GM20000 (cell line): ENCODE measurements around the gene SAMD10.

Experiments used
- DNase-seq: peaks from one replicate; pipeline ENCODE4 v3.0.0; 2012; ENCODE audit warnings: low spot score
- CTCF ChIP-seq: IDR thresholded peaks from 2 replicates; pipeline ENCODE4 v1.5.1; 2012; ENCODE audit warnings: mild to moderate bottlenecking, control low read depth; ENCODE audit errors: extremely low read depth, missing control alignments

The SAMD10 gene

GRCh38 chr20:63955281-63955826 is 24.1 kb downstream of the SAMD10 start:
- TF ChIP-seq CTCF, result peak; percentile 32
- DNase-seq, result peak; percentile 80

DNA sequence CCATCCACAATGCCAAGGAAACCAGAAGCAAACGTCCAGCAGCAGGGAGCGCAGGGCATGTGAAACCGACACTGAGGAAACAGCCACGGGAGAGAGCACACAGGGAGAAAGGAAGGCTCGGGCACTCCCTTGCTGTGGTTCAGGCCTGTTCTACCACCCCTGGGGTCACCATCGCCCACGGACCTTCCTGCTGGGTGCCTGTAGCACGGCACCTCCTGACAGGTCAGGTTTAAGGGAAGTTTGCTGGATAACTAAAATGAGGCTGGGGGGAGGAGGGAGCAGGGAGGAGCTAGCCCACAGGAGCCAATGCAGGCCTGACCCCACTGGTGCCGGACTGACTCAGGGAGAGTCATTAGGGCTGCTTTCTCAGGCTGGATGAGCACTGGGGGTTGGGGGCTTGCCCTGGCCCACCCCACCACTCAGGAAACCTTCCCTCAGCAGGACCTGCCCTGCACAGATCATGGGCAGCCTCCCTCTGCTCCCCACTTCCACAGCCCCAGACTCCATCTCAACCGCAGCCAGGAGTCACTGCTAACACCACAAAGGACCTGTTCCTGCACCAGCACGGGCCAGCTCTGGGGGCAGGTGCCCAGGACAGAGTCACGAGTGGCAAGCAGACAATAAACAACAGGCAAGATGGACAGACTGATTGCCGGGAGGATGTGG is 25.5 kb downstream of the SAMD10 start:
- no peak for DNase-seq
- TF ChIP-seq CTCF, result no peak

DNA sequence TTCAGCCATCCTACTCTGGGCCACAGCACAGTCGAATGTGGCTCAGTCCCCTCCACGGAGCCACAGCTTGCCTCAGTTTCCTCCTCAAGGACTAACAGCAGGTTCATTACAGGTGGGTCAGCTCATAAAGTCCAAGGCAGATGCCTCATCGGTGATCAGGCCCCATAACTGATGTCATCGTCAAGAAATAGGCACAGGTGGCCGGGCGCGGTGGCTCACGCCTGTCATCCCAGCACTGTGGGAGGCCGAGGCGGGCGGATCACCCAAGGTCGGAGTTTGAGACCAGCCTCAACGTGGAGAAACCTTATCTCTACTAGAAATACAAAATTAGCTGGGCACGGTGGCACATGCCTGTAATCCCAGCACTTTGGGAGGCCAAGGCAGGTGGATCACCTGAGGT is 26.7 kb downstream of the SAMD10 start:
- TF ChIP-seq CTCF, result no peak
- DNase-seq, result no peak

DNA sequence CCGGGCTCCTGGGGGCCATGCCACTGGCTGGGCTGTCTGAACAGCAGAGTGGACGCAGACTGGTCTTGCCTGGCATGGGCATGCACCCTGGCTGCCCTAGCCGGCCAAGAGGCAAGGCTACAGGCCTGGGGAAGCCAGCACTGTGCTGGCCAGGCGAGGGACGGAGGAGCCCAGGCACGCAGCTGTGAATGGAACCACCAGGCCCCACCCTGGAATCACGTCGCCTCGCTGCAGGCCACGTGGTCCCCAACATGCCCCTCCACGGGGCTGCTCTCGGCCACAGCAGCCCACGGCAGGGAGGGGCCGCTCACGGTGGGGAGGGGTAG is 27.3 kb downstream of the SAMD10 start:
- TF ChIP-seq CTCF, result no peak
- DNase-seq, result no peak

DNA sequence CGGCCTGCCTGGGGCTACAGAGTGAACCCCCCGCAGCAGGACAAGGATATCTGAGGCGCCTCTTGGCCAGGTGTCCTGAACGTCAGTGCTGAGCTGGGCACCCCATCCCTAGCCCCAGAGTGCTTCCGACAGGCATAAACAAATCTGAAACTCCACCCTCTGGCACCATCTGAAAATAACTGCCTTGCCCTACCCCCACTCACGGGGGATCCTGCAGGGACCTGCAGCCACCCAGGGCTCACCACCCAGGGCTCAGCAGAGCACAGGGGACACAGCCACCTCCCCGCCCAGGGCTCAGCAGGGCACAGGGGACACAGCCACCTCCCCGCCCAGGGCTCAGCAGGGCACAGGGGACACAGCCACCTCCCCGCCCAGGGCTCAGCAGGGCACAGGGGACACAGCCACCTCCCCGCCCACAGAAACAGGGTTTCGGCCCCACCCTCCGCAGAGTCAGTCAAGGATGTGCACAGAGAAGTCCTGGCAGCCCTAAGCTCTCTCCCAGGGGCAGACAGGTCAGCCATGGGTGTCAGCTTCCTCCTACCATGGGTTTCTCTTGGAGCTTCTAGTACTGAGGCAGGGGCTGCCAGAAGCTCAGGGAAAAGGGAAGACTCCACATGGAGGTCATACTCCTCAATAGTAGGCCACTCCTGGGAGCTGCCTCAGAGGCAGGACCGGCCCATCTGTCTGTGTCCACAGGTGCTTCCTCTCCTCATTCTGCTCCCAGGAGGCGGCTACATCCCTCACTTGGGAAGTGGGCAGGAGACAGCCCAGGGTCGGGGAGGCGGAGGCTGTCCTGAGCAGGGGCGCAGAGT is 27.8 kb downstream of the SAMD10 start:
- no peak for TF ChIP-seq CTCF
- no peak for DNase-seq

DNA sequence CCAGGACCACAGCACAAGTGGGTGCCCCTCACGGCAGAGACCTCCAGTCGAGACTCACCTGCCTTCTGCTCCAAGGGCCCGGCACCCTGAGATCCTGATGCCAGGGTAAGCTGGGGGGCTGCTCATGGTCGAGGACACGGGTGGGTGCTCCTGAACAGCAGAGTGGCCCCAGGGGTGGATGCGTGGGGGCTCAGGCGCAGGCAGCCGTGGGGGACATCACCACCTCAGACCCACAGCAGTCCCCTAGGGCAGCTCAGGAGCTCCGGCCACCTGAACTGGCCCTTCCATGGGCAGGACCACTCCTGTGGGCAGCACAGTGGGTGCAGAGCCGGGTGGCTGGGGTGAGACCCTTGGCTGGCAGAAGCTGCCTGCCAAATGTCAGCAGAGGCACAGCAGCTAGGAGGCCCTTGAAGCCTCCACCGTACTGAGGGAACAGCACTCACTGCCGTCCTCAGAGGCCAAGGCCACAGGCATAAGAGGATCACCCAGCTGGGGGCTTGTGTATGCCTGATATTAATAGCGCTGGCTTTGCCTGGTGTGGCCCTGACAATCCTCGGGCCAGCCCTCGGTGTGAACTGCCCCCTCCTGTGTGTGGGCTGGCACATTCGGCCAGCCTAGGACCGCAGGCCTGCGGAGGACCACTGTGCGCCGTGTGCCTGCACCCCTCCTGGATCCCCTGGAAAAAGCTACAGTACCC is 28.6 kb downstream of the SAMD10 start:
- no peak for TF ChIP-seq CTCF
- DNase-seq, result no peak
